ENCODE results near the gene LPGAT1. TPM values are rescaled to one million over a fixed set of nuclear protein-coding genes. Genes with fewer than 3 reads are reported as not detected.
A peak's percentile ranks its signal among the peaks of the same experiment; 100 is the strongest.

The LPGAT1 gene
- total and polyA plus RNA-seq, 2 of the 13 experiments (the other 11 are each of a cell fraction or from before 2014, with no cell fraction given), result 12.1 to 48.3 TPM

GRCh38 chr1:211789641-211790464 lies 40.7 kb downstream of the LPGAT1 start (continued):
- 0 out of 2 replicates have a peak, but pooled peaks have one; percentile 60 for TF ChIP-seq HNRNPL (IDR thresholded peaks at IDR 0.05; ENCODE audit: low read depth, low read length)
- TF ChIP-seq KLF6 (CRISPR knock-in tag; IDR thresholded peaks at IDR 0.05), result no peak
- no peak for TF ChIP-seq GATA4 (IDR thresholded peaks at IDR 0.05; ENCODE audit: borderline replicate concordance, low read depth)
- TF ChIP-seq ZNF354B (CRISPR knock-in tag; IDR thresholded peaks at IDR 0.05), result no peak
- no peak for TF ChIP-seq MTF2 (CRISPR knock-in tag; IDR thresholded peaks at IDR 0.05; ENCODE audit: borderline replicate concordance)
- peak; percentile 53 for TF ChIP-seq ASH2L (IDR thresholded peaks at IDR 0.05; ENCODE audit: insufficient read length, low read depth, low read length)
- TF ChIP-seq HDAC1 (CRISPR knock-in tag; IDR thresholded peaks at IDR 0.05), result peak; percentile 23; the same call in 1 of the 2 replicates
- no peak for TF ChIP-seq POLR2AphosphoS2 (IDR thresholded peaks at IDR 0.05; ENCODE audit: low read depth, low read length)
- TF ChIP-seq FOXA3 (CRISPR knock-in tag; IDR thresholded peaks at IDR 0.05), result peak; percentile 48
- TF ChIP-seq ZMYM4 (CRISPR knock-in tag; IDR thresholded peaks at IDR 0.05), result peak; percentile 38; the same call in 1 of the 2 replicates
- TF ChIP-seq BCL6 (CRISPR knock-in tag; IDR thresholded peaks at IDR 0.05), result peak; percentile 34; the same call in 1 of the 2 replicates
- no peak for TF ChIP-seq FOXP1 (IDR thresholded peaks at IDR 0.05)
- peak; percentile 8; the same call in 1 of the 2 replicates for TF ChIP-seq FOXP1 (CRISPR knock-in tag; IDR thresholded peaks at IDR 0.05)
- TF ChIP-seq TBX2 (CRISPR knock-in tag; IDR thresholded peaks at IDR 0.05; ENCODE audit: borderline replicate concordance), result 0 out of 2 replicates have a peak, but pooled peaks have one; percentile 37
- TF ChIP-seq NCOR1 (IDR thresholded peaks at IDR 0.05; ENCODE audit: borderline replicate concordance, low read length), result peak; percentile 66; the same call in 1 of the 2 replicates
- no peak for TF ChIP-seq ZNF530 (CRISPR knock-in tag; IDR thresholded peaks at IDR 0.05; ENCODE audit: low read depth)
- peak; percentile 93 for TF ChIP-seq ZNF362 (CRISPR knock-in tag; IDR thresholded peaks at IDR 0.05; ENCODE audit: borderline replicate concordance)
- 0 out of 2 replicates have a peak, but pooled peaks have one; percentile 23 for TF ChIP-seq CREM (IDR thresholded peaks at IDR 0.05)
- no peak for TF ChIP-seq CREM (CRISPR knock-in tag; IDR thresholded peaks at IDR 0.05)
- 0 out of 2 replicates have a peak, but pooled peaks have one; percentile 24 for TF ChIP-seq AHDC1 (CRISPR knock-in tag; IDR thresholded peaks at IDR 0.05; ENCODE audit: borderline replicate concordance)
- no peak for TF ChIP-seq ZNF331 (CRISPR knock-in tag; IDR thresholded peaks at IDR 0.05)
- no peak for TF ChIP-seq RARG (CRISPR knock-in tag; IDR thresholded peaks at IDR 0.05; ENCODE audit: low read depth)
- 0 out of 2 replicates have a peak, but pooled peaks have one; percentile 19 for TF ChIP-seq GFI1 (CRISPR knock-in tag; IDR thresholded peaks at IDR 0.05; ENCODE audit: borderline replicate concordance)

Data from HepG2 (cell line).